ENCODE data around the gene FCSK. TPM values are rescaled to one million over a fixed set of nuclear protein-coding genes. Genes with fewer than 3 reads are reported as not detected.

Gene FCSK
- total RNA-seq, 4 donors from 2014 or later = 12.1 to 65.3 (median 22.9) TPM

DNA sequence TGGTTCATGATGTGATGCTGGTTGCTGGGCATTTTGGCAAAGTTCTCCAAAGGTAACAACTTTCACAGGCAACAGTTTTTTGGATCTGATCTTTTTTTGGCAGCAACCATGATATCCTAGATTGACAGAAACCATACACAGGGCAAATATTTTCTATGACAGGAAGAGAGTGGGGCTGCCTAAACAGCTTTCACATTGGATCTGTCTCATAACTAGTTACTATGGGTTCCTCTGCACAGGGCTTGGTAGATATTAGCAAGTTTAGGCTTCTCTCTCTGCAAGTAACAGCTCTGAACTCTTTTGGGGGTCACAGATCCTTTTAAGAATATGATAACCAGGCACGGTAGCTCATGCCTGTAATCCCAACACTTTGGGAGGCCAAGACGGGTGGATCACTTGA is 40.4 kb downstream of the FCSK start:
- Histone ChIP-seq H3K9me3 (no peaks in the 10 kb centered on the region), H3K4me1 (no peaks in the 10 kb centered on the region)
- intact Hi-C loops (cut with DNase I; ENCODE audit: low total_unique reads) = no loop called here

DNA sequence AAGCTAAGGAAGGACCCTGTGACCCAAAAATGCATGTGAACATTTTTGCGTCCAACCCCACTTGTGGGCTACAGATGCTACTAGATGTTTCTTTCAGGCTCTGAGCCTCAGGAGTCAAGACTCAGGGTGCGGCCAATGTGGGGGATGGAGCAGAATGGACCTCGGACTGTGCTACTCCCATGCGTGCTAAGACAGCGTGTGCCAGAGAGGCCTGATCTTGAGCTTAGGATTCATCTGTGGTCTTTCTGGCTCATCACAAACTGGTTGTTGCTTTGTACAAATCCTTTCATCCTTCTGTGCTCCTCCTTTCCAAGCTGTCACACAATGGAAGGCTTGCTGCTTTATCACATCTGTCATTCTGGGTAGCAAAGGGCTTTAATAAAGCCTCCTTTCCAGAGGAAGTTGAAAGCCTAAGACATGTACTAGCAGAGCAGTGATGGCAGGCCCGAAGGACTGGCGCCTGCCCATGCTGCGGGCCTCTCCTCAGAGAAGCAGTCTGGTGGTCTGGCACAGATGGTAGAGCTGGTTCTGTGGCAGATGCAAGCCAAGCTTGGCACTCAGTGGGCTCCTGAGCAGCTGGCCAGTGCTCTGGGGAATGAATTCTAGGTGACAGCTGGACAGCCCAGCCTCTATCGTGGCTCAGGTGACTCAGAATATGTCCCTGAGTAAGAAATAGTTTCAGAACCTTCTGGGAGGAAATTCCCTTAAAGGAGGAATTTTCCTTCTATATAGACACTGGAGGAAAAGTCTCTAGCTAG is 41.2 kb downstream of the FCSK start:
- intact Hi-C loops (cut with DNase I; ENCODE audit: low total_unique reads) = no loop called here

More for the DNA sequence above, 40.4 kb downstream of the FCSK start:
- DNase-seq = no peak
- TF ChIP-seq, protein P1, sequence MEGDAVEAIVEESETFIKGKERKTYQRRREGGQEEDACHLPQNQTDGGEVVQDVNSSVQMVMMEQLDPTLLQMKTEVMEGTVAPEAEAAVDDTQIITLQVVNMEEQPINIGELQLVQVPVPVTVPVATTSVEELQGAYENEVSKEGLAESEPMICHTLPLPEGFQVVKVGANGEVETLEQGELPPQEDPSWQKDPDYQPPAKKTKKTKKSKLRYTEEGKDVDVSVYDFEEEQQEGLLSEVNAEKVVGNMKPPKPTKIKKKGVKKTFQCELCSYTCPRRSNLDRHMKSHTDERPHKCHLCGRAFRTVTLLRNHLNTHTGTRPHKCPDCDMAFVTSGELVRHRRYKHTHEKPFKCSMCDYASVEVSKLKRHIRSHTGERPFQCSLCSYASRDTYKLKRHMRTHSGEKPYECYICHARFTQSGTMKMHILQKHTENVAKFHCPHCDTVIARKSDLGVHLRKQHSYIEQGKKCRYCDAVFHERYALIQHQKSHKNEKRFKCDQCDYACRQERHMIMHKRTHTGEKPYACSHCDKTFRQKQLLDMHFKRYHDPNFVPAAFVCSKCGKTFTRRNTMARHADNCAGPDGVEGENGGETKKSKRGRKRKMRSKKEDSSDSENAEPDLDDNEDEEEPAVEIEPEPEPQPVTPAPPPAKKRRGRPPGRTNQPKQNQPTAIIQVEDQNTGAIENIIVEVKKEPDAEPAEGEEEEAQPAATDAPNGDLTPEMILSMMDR (IDR thresholded peaks at IDR 0.05) = no peak
- no peak for TF ChIP-seq POLR2A (IDR thresholded peaks at IDR 0.05)
- Histone ChIP-seq H3K4me3 (no peak overlapping the region), H3K36me3 (no peaks in the 10 kb centered on the region), H3K27me3 (no peaks in the 10 kb centered on the region), H3K27ac (no peak overlapping the region)

DNA sequence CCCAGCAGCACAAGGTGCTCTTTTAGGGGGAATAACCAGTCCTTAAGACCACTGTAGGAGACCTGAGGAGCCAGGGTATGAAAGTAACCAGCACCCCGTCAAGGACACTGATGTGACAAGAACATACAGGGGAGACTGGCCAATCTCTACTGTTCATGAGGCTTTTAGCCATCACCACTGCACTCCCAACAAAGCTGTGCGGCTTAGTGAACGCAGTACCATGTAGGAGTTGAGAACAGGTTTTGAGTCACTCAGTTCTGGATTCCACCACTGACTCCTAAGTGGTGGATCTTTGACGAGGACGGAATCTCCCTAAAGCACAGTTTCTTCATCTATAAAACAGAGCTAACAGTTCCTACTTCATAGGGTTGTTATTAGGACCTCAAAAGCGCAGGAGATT is 42.1 kb downstream of the FCSK start:
- Histone ChIP-seq H3K4me3 (no peak overlapping the region), H3K9me3 (no peaks in the 10 kb centered on the region), H3K36me3 (no peaks in the 10 kb centered on the region), H3K27me3 (no peaks in the 10 kb centered on the region), H3K27ac (no peak overlapping the region), H3K4me1 (no peaks in the 10 kb centered on the region)
- intact Hi-C loops (cut with DNase I; ENCODE audit: low total_unique reads) = no loop called here
- no peak for DNase-seq
- TF ChIP-seq, protein P1 (IDR thresholded peaks at IDR 0.05) = no peak
- no peak for TF ChIP-seq POLR2A (IDR thresholded peaks at IDR 0.05)

More for the DNA sequence above, 41.2 kb downstream of the FCSK start:
- Histone ChIP-seq H3K4me3 (no peak overlapping the region), H3K27me3 (no peaks in the 10 kb centered on the region), H3K27ac (no peak overlapping the region), H3K9me3 (no peaks in the 10 kb centered on the region), H3K36me3 (no peaks in the 10 kb centered on the region), H3K4me1 (no peaks in the 10 kb centered on the region)
- TF ChIP-seq POLR2A (IDR thresholded peaks at IDR 0.05) = no peak
- TF ChIP-seq, protein P1 (IDR thresholded peaks at IDR 0.05) = no peak
- no peak for DNase-seq

GRCh38 chr16:70508752-70509151 is 54.4 kb downstream of the FCSK start:
- no peak for TF ChIP-seq POLR2A (IDR thresholded peaks at IDR 0.05)
- TF ChIP-seq, protein P1 (IDR thresholded peaks at IDR 0.05) = no peak

DNA sequence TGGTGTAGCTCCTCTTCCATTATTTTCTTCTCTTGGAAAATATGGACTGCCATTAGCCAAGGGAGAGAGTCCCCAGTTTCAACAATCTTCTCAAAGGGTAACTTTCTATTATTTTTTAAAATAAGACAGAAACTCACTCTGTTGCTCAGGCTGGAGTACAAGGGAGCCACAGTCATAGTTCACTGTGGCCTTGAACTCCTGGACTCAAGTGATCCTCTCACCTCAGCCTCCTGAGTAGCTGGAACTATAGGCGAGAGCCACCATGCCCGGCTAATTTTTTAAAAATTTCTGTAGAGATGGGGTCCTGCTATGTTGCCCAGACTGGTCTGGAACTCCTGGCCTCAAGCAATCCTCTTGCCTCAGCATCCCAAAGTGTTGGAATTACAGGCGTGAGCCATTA is 55.8 kb downstream of the FCSK start:
- no peaks in the 10 kb centered on the region for H3K9me3 ChIP-seq
- no peak for DNase-seq
- no peak overlapping the region for H3K27ac ChIP-seq
- no peak overlapping the region for H3K4me3 ChIP-seq
- TF ChIP-seq POLR2A (IDR thresholded peaks at IDR 0.05) = no peak
- intact Hi-C loops (cut with DNase I; ENCODE audit: low total_unique reads) = no loop called here
- H3K4me1 ChIP-seq = no peaks in the 10 kb centered on the region
- H3K36me3 ChIP-seq = no peaks in the 10 kb centered on the region
- H3K27me3 ChIP-seq = no peaks in the 10 kb centered on the region

More at GRCh38 chr16:70508752-70509151, 54.4 kb downstream of the FCSK start:
- DNase-seq = no peak
- H3K4me3 ChIP-seq = no peak overlapping the region
- H3K27me3 ChIP-seq = no peaks in the 10 kb centered on the region
- intact Hi-C loops (cut with DNase I; ENCODE audit: low total_unique reads) = no loop called here
- H3K36me3 ChIP-seq = no peaks in the 10 kb centered on the region
- no peak overlapping the region for H3K27ac ChIP-seq
- no peaks in the 10 kb centered on the region for H3K9me3 ChIP-seq
- no peaks in the 10 kb centered on the region for H3K4me1 ChIP-seq

Measured in uterus (tissue), 4 donors.